Measurements from ENCODE around the gene MICOS13.

DNA sequence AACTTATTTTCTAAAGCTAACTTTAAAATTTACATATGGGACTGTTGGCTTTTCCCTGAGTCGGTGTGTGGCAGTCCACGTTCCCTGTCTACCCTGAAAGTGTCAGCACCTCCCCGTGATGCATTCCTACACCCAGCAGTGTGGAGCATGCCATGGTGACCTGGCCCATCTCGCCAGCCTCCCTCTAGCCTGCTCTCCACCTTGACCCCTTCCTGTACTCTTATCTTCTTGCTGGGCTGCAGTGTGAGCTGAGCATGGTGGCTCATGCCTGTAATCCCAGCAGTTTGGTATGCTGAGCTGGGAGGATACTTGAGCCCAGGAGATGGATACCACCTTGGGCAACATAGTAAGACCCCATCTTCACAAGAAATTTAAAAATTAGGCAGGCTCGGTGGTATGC lies 25.4 kb downstream of the MICOS13 start:
- TF ChIP-seq, protein P1, sequence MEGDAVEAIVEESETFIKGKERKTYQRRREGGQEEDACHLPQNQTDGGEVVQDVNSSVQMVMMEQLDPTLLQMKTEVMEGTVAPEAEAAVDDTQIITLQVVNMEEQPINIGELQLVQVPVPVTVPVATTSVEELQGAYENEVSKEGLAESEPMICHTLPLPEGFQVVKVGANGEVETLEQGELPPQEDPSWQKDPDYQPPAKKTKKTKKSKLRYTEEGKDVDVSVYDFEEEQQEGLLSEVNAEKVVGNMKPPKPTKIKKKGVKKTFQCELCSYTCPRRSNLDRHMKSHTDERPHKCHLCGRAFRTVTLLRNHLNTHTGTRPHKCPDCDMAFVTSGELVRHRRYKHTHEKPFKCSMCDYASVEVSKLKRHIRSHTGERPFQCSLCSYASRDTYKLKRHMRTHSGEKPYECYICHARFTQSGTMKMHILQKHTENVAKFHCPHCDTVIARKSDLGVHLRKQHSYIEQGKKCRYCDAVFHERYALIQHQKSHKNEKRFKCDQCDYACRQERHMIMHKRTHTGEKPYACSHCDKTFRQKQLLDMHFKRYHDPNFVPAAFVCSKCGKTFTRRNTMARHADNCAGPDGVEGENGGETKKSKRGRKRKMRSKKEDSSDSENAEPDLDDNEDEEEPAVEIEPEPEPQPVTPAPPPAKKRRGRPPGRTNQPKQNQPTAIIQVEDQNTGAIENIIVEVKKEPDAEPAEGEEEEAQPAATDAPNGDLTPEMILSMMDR (IDR thresholded peaks at IDR 0.05), result no peak
- TF ChIP-seq EP300 (IDR thresholded peaks at IDR 0.05) (no peak), POLR2AphosphoS5 (IDR thresholded peaks at IDR 0.05) (no peak)
